H9 (cell line): ENCODE data around the gene RNF5. TPM values are rescaled to one million over a fixed set of nuclear protein-coding genes. Genes with fewer than 3 reads are reported as not detected.

ENCODE experiments used
- DNase-seq: peaks from one replicate; pipeline ENCODE4 v3.0.0-alpha.2; 2017
- H2AFZ ChIP-seq: one replicate; pipeline ENCODE4 v1.6.1; 2013; ENCODE audit warnings: mild to moderate bottlenecking, low read length, control low read depth, moderate library complexity
- H2AK5ac ChIP-seq: 2 replicates; pipeline ENCODE4 v1.6.1; 2013; ENCODE audit warnings: low read length, control low read depth, mixed read lengths; ENCODE audit not compliant: insufficient read length
- H2BK120ac ChIP-seq: one replicate; pipeline ENCODE4 v1.6.1; 2013; ENCODE audit warnings: low read depth, mild to moderate bottlenecking, low read length, control low read depth, inconsistent platforms; ENCODE audit not compliant: poor library complexity, severe bottlenecking
- H2BK12ac ChIP-seq: 2 replicates; pipeline ENCODE4 v1.6.1; 2013; ENCODE audit warnings: low read length, control low read depth, mixed read lengths, low read depth; ENCODE audit not compliant: insufficient read length
- H2BK15ac ChIP-seq: 2 replicates; pipeline ENCODE4 v1.6.1; 2013; ENCODE audit warnings: low read depth, low read length, control low read depth
- H2BK20ac ChIP-seq: one replicate; pipeline ENCODE4 v1.6.1; 2013; ENCODE audit warnings: low read depth, mild to moderate bottlenecking, low read length, control low read depth, inconsistent platforms; ENCODE audit not compliant: poor library complexity, severe bottlenecking
- H2BK5ac ChIP-seq: 2 replicates; pipeline ENCODE4 v1.6.1; 2013; ENCODE audit warnings: low read length, control low read depth, mixed read lengths; ENCODE audit not compliant: insufficient read length
- H3K14ac ChIP-seq: 2 replicates; pipeline ENCODE4 v1.6.1; 2013; ENCODE audit warnings: low read length, control low read depth; ENCODE audit not compliant: insufficient read depth
- H3K18ac ChIP-seq: 2 replicates; pipeline ENCODE4 v1.6.1; 2013; ENCODE audit warnings: low read depth, mild to moderate bottlenecking, mixed read lengths, low read length, control low read depth; ENCODE audit not compliant: insufficient read length
- H3K23ac ChIP-seq: 2 replicates; pipeline ENCODE4 v1.6.1; 2013; ENCODE audit warnings: low read length, control low read depth, mixed read lengths, low read depth; ENCODE audit not compliant: insufficient read length
- H3K23me2 ChIP-seq: 2 replicates; pipeline ENCODE4 v1.6.1; 2013; ENCODE audit warnings: low read depth, mild to moderate bottlenecking, mixed read lengths, low read length, control low read depth; ENCODE audit not compliant: insufficient read length, poor library complexity, severe bottlenecking
- H3K27ac ChIP-seq: 2 replicates; pipeline ENCODE4 v1.5.1; 2013; ENCODE audit warnings: low read length, control low read depth, mixed read lengths, low read depth; ENCODE audit not compliant: insufficient read length
- H3K27me3 ChIP-seq: 2 replicates; pipeline ENCODE4 v1.6.1; 2013; ENCODE audit warnings: low read length, control low read depth, inconsistent platforms; ENCODE audit not compliant: insufficient read depth
- H3K4ac ChIP-seq: 2 replicates; pipeline ENCODE4 v1.6.1; 2013; ENCODE audit warnings: low read depth, mild to moderate bottlenecking, control low read depth, inconsistent platforms, low read length, moderate library complexity
- H3K4me1 ChIP-seq: 2 replicates; pipeline ENCODE4 v1.6.1; 2013; ENCODE audit warnings: low read length, control low read depth, inconsistent platforms; ENCODE audit not compliant: insufficient read depth
- H3K4me2 ChIP-seq: 2 replicates; pipeline ENCODE4 v1.6.1; 2013; ENCODE audit warnings: low read length, control low read depth, mixed read lengths; ENCODE audit not compliant: insufficient read length, insufficient read depth
- H3K56ac ChIP-seq: 2 replicates; pipeline ENCODE4 v1.6.1; 2013; ENCODE audit warnings: low read depth, mild to moderate bottlenecking, mixed read lengths, low read length, control low read depth; ENCODE audit not compliant: insufficient read length
- H3K79me1 ChIP-seq: 2 replicates; pipeline ENCODE4 v1.6.1; 2013; ENCODE audit warnings: low read depth, mild to moderate bottlenecking, moderate library complexity, low read length, control low read depth, inconsistent platforms; ENCODE audit not compliant: insufficient read depth, poor library complexity, severe bottlenecking
- H3K79me2 ChIP-seq: 2 replicates; pipeline ENCODE4 v1.6.1; 2013; ENCODE audit warnings: low read length, control low read depth, inconsistent platforms; ENCODE audit not compliant: insufficient read depth
- H3K9ac ChIP-seq: 2 replicates; pipeline ENCODE4 v1.6.1; 2013; ENCODE audit warnings: low read length, control low read depth, mixed read lengths; ENCODE audit not compliant: insufficient read length; ENCODE audit errors: extremely low read depth
- H3K9me3 ChIP-seq: one replicate; pipeline ENCODE4 v1.6.1; 2013; ENCODE audit warnings: low read depth, low read length, inconsistent platforms; ENCODE audit not compliant: control insufficient read depth
- H3T11ph ChIP-seq: one replicate; pipeline ENCODE4 v1.6.1; 2013; ENCODE audit warnings: mild to moderate bottlenecking, low read length, control low read depth, inconsistent platforms
- H4K20me1 ChIP-seq: one replicate; pipeline ENCODE4 v1.6.1; 2013; ENCODE audit not compliant: control insufficient read depth, insufficient read length, insufficient read depth
- H4K5ac ChIP-seq: 2 replicates; pipeline ENCODE4 v1.6.1; 2013; ENCODE audit warnings: low read depth, mild to moderate bottlenecking, mixed read lengths, low read length, control low read depth; ENCODE audit not compliant: insufficient read length
- H4K8ac ChIP-seq: replicated peaks from 2 replicates; pipeline ENCODE4 v1.6.1; 2013; ENCODE audit warnings: low read length, control low read depth, mixed read lengths, low read depth; ENCODE audit not compliant: insufficient read length
- H4K91ac ChIP-seq: 2 replicates; pipeline ENCODE4 v1.6.1; 2013; ENCODE audit warnings: low read depth, mild to moderate bottlenecking, moderate library complexity, mixed read lengths, low read length, control low read depth; ENCODE audit not compliant: insufficient read length
- H3K27ac Mint-ChIP-seq, 3 experiments: 2 replicates in 2 of 3; 3 replicates in 1 of 3; pipeline ENCODE4 v1.8.0; 2020 to 2021; ENCODE audit warnings: mixed read lengths in 3 of 3, mild to moderate bottlenecking in 1 of 3, moderate library complexity in 1 of 3
- H3K27me3 Mint-ChIP-seq: 2 replicates; pipeline ENCODE4 v1.8.0; 2021; ENCODE audit warnings: low read depth, mild to moderate bottlenecking, moderate library complexity, mixed read lengths
- H3K36me3 Mint-ChIP-seq, 3 experiments: 2 replicates in 2 of 3; 3 replicates in 1 of 3; pipeline ENCODE4 v1.8.0; 2020 to 2021; ENCODE audit warnings: low read depth in 3 of 3, mixed read lengths in 3 of 3; ENCODE audit not compliant: insufficient read depth in 1 of 3
- H3K4me1 Mint-ChIP-seq, 2 experiments: 2 replicates each; pipeline ENCODE4 v1.8.0; 2020; ENCODE audit warnings: mixed read lengths in 2 of 2
- H3K4me3 Mint-ChIP-seq, 2 experiments: 2 replicates in 1 of 2; 3 replicates in 1 of 2; pipeline ENCODE4 v1.8.0; 2020 to 2021; ENCODE audit warnings: mild to moderate bottlenecking in 2 of 2, mixed read lengths in 2 of 2, moderate library complexity in 1 of 2
- H3K9me3 Mint-ChIP-seq, 2 experiments: 2 replicates in 1 of 2; 3 replicates in 1 of 2; pipeline ENCODE4 v1.8.0; 2020; ENCODE audit warnings: mild to moderate bottlenecking in 2 of 2, mixed read lengths in 2 of 2, moderate library complexity in 1 of 2
- CTCF ChIP-seq: fragments of 200-600 bp; sonication (generic); conservative IDR thresholded peaks from 3 replicates; pipeline ENCODE4 v1.8.0; 2021; ENCODE audit warnings: antibody characterized with exemption, mild to moderate bottlenecking
- WGBS: extraction: QIAGEN DNeasy Blood & Tissue Kit; methylation state at CpG from one replicate; pipeline ENCODE4 v1.1.7; 2013; ENCODE audit warnings: missing lambda C conversion rate, low lambda C conversion rate, mixed read lengths; ENCODE audit not compliant: insufficient read length; ENCODE audit errors: extremely low coverage; 5-methylcytosine and 5-hydroxymethylcytosine counted together
- total RNA-seq: library from RNA; stranded (reverse); gene quantifications from 2 replicates; pipeline ENCODE4 v1.2.1, GENCODE V29; 2021

Gene RNF5
- total RNA-seq, 1 experiment from 2014 or later, result 116 TPM

- Histone ChIP-seq H2BK120ac (no peak overlapping the region), H2BK5ac (no peak overlapping the region), H4K20me1 (no peaks in the 10 kb centered on the region), H3K9ac (no peak overlapping the region), H4K5ac (no peak overlapping the region), H2AFZ (no peak overlapping the region), H3K4me2 (no peak overlapping the region), H4K8ac (no peak overlapping the region), H3T11ph (no peak overlapping the region), H3K79me1 (no peaks in the 10 kb centered on the region), H3K23me2 (peaks cover 22% of the 10 kb centered on the region), H3K56ac (no peak overlapping the region), H4K91ac (no peak overlapping the region), H2BK15ac (no peak overlapping the region), H3K4me1 (peaks cover under 1% of the 10 kb centered on the region; the same call in 1 of the 2 replicates), H3K18ac (no peak overlapping the region), H3K14ac (no peak overlapping the region), H3K23ac (no peak overlapping the region), H2AK5ac (no peak overlapping the region), H2BK12ac (no peak overlapping the region), H2BK20ac (no peak overlapping the region), H3K4ac (no peak overlapping the region), H3K27me3 (no peaks in the 10 kb centered on the region), H3K27ac (no peak overlapping the region), H3K79me2 (peaks cover 9% of the 10 kb centered on the region; the same call in 1 of the 2 replicates), H3K9me3 (no peaks in the 10 kb centered on the region)
- H3K36me3 Mint-ChIP-seq, result peaks cover 22 to 52% (median 40%) of the 10 kb centered on the region in 3 experiments
- peak overlapping the region in 1 of 3 experiments; percentile 62; a peak in 2 of 7 replicates for H3K27ac Mint-ChIP-seq
- no CpG with 5 or more reads among the region's 10 CpGs for WGBS
- peak overlapping the region; percentile 83 to 86; a peak in 4 of 5 replicates for H3K4me3 Mint-ChIP-seq
- H3K4me1 Mint-ChIP-seq, result peaks cover 24 to 26% of the 10 kb centered on the region in 2 experiments
- no peak for DNase-seq
- H3K9me3 Mint-ChIP-seq, result no peaks in the 10 kb centered on the region; a peak in 1 of 5 replicates
- H3K27me3 Mint-ChIP-seq, result no peaks in the 10 kb centered on the region; the same call in 1 of the 2 replicates
- no peak for TF ChIP-seq CTCF
Observed at GRCh38 chr6:32179766-32180405, 1.7 kb downstream of the RNF5 start.
